Activated naive CD4-positive, alpha-beta T cell treated with anti-CD3 and anti-CD28 coated beads, Interleukin-2, amount 50 U/mL, for 72 hours (primary cell): Measurements from ENCODE around the gene ASB8. TPM values are rescaled to one million over a fixed set of nuclear protein-coding genes. Genes with fewer than 3 reads are reported as not detected.

Source experiments
- ATAC-seq, 2 donors: fragments of 150-1000 bp; cut with Tn5 transposase; 2 replicates each; pipeline ENCODE4 v1.10.0; 2021; ENCODE audit warnings: mild to moderate bottlenecking in 2 of 2, moderate library complexity in 2 of 2
- DNase-seq, 2 donors: peaks; one replicate each; pipeline ENCODE4 v3.0.0; 2021 to 2022; ENCODE audit warnings: low spot score in 2 of 2
- H3K27ac Mint-ChIP-seq, 2 donors: one replicate each; pipeline ENCODE4 v1.8.0; 2022; ENCODE audit warnings: mild to moderate bottlenecking in 2 of 2, mixed read lengths in 2 of 2
- H3K36me3 Mint-ChIP-seq, 2 donors: one replicate each; pipeline ENCODE4 v1.8.0; 2022; ENCODE audit warnings: mixed read lengths in 2 of 2
- H3K9me3 Mint-ChIP-seq, 2 donors: one replicate each; pipeline ENCODE4 v1.8.0; 2022; ENCODE audit warnings: mixed read lengths in 2 of 2
- total RNA-seq, 2 donors: library from RNA; stranded (reverse); gene quantifications; one replicate each; pipeline ENCODE4 v1.2.3, GENCODE V29; 2022

ASB8 gene
- total RNA-seq, 2 donors from 2014 or later = 30.7 to 45.3 TPM

- Mint-ChIP-seq H3K27ac (peak overlapping the region in 1 of 2 donors; percentile 95), H3K9me3 (no peaks in the 10 kb centered on the region), H3K36me3 (peaks cover 8 to 12% of the 10 kb centered on the region in 2 donors)
- ATAC-seq = no peak
- no peak for DNase-seq
These were observed 52.8 kb downstream of the ASB8 start for GRCh38 chr12:48104531-48104930.

Other genes with a start within 250 kb of the ASB8 start
- 100 to 1,000 TPM; 134 to 305 TPM for gene TMEM106C, start 193.9 kb downstream of the ASB8 start, total RNA-seq
- gene COL2A1, start 153.0 kb downstream of the ASB8 start, total RNA-seq = not detected
- 10 to 100 TPM; 39.9 to 69.8 TPM for gene SENP1, start 51.4 kb downstream of the ASB8 start, total RNA-seq
- gene PFKM, start 38.2 kb downstream of the ASB8 start, total RNA-seq = 10 to 100 TPM; 80.3 to 81.3 TPM
- under 1 TPM; 0.25 to 0.64 TPM for gene CCDC184, start 26.1 kb upstream of the ASB8 start, total RNA-seq
- gene OR10AD1, start 45.8 kb upstream of the ASB8 start, total RNA-seq = not detected
- gene ZNF641, start 193.4 kb upstream of the ASB8 start, total RNA-seq = 1 to 10 TPM; 6.4 to 9.2 TPM